HG03108 (cell line): ENCODE results near the gene SETDB2.

Source experiments
- ATAC-seq: cut with Tn5 transposase; IDR thresholded peaks from one replicate; pipeline ENCODE4 v1.9.1; 2021; ENCODE audit warnings: moderate library complexity; ENCODE audit not compliant: unreplicated experiment

SETDB2 gene

DNA sequence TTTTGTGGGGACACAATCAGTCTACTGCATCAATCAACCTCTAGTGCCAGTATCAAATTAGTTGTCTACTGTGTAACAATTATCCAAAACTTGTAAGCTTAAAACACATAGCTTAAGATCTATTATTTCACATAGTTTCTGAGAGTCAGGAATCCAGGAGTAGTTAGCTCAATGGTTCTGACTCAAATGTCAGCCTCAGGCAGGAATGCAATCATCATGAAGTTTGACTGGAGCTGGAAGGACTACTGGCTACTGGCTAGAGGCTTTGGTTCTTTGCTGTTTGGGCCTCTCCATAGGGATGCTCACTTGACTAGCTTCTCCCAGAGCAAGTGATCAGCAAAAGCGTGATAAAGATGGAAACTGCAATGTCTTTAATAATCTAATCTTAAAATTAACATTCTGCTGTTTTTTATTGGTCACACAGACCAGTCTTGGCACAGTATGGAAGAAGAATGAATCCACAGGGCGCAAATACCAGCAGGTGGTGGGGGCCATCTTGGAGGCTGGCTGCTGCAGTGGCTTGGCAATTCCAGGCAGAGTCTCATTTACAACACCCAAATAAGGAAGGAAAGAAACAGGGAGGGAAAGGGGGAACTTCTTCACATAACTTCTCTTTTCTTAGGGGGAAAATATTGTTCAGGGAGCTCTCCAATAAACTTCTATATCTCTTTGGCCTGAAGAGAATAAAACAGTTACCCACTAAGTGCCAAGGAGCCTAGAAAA is 15.9 kb upstream of the SETDB2 start:
- no peak for ATAC-seq

DNA sequence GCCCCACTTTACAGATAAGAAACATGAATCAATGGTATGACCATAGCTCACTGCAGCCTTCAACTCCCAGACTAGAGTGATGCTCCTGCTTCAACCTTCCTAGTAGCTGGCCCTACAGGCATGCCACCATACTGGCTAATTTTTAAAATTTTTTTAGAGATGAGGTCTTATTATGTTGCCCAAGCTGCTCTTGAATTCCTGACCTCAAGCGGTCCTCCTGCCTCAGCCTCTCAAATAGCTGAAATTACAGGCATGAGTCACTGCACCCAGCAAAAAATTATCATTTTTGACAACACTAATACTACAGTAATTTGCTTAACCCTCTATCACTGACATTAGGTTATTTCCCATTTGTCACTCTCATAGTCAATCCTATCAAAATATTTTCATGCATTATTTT is 15.0 kb upstream of the SETDB2 start:
- no peak for ATAC-seq

GRCh38 chr13:49435992-49436391 is 8.1 kb upstream of the SETDB2 start:
- no peak for ATAC-seq

- no peak for ATAC-seq
These were observed 7.2 kb upstream of the SETDB2 start for GRCh38 chr13:49436890-49437289.

- ATAC-seq, result no peak
These were observed 6.4 kb upstream of the SETDB2 start for GRCh38 chr13:49437705-49438104.

DNA sequence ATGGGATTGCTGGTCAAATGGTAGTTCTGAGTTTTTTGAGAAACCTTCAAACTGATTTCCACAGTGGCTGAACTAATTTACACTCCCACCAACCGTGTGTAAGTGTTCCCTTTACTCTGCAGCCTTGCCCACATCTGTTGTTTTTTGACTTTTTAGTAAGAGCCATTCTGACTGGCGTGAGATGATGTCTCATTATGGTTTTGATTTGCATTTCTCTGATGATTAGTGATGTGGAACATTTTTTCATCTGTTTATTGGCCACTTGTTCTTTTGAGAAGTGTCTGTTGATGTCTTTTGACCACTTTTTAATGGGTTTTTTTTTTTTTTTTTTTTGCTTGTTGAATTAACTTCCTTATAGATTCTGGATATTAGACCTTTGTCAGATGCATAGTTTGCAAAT is 4.5 kb upstream of the SETDB2 start:
- no peak for ATAC-seq

DNA sequence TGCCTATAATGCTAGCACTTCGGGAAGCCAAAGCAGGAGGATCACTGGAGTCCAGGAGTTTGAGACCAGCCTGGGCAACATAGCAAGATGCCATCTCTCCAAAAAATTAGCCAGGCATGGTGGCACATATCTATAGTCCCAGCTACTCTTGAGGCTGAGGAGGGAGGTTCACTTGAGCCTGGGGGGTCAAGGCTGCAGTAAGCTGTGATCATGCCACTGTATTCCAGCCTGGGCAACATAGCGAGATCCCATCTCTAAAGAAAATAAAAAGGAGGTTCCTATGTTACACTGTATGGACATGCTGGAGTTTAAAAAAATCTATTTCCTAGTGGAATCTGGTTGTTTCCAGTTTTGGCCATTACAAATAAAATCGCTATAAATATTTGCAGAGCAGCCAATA is 2.8 kb upstream of the SETDB2 start:
- no peak for ATAC-seq

DNA sequence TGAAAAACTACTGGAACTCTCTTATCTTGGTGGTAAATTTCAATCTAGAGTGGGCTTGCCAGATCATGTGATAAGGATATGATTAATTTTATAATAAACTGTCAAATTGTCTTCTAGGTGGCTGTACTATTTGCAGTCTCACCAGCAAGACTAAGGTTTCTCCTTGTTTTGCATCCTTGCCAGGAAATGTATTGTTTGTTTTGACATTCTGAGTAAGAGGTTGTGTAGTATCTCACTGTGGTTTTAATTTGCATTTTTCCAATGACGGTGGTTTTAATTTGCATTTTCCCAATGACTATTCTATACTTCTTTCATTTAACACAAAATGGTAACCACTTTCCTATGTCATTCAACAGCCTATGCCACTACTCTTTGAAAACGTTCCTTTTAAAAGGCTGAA is 2.2 kb upstream of the SETDB2 start:
- no peak for ATAC-seq

GRCh38 chr13:49443357-49443703 is 744 bp upstream of the SETDB2 start:
- ATAC-seq, result no peak

DNA sequence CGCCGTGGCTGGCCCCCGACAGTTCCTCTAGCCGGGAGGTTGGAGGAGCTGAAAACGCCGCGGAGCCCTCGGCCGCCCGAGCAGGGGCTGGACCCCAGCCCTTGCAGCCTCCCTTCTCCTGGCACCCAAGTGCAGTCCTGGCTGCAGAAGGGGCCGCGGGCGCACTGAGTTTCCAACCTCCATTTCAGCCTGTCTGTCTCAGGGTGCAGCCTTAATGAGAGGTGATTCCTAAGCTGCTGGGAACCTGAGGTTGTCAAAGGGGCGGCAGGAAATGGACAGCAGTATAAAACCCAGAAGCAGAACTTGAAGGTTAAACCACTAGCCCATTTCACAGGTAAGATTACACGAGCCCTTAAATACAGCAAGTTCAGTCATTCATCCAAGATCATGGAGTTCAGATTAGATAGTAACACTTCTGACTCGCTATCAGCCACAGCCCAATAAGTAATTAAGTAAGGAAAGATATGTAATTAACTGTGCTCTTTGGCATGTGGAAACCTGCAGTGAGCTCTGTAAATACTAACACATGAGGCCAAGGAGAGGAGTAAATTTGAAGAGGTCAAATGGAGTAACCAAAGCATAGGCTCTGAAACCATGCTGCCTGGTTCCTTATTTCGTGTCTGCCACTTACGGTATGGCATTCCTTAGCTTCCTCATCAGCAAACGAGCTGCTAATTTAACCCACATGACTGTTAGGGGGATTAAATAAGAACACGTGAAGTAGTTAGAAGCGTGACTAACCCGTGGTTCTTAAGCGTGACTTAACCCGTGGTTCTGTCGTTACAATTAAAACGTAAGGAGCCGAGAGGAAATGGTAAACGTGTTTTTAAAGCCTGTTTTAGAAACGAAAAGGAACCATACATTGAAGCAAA is 686 bp downstream of the SETDB2 start:
- no peak for ATAC-seq

DNA sequence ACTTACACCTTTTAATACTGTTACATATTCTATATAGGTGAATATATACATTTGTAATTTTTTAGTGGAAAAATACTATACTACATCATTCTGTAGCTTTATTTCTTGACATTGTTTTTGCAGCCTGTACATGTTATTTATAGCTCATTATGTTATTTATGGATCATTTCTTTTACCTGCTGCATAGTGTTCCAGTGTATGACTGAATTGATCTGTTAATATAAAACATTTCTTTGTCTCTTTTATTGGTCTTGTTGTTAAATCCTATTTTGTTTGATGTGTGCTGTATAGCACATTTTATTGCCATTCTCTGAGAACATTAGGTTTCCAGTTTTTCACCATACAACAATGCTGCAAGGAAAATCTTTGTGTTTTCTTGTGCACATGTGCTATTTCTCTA is 2.4 kb downstream of the SETDB2 start:
- ATAC-seq, result no peak

- no peak for ATAC-seq
These were observed 4.7 kb downstream of the SETDB2 start for GRCh38 chr13:49448753-49449152.

- no peak for ATAC-seq
These were observed 6.2 kb downstream of the SETDB2 start for GRCh38 chr13:49450105-49450819.

DNA sequence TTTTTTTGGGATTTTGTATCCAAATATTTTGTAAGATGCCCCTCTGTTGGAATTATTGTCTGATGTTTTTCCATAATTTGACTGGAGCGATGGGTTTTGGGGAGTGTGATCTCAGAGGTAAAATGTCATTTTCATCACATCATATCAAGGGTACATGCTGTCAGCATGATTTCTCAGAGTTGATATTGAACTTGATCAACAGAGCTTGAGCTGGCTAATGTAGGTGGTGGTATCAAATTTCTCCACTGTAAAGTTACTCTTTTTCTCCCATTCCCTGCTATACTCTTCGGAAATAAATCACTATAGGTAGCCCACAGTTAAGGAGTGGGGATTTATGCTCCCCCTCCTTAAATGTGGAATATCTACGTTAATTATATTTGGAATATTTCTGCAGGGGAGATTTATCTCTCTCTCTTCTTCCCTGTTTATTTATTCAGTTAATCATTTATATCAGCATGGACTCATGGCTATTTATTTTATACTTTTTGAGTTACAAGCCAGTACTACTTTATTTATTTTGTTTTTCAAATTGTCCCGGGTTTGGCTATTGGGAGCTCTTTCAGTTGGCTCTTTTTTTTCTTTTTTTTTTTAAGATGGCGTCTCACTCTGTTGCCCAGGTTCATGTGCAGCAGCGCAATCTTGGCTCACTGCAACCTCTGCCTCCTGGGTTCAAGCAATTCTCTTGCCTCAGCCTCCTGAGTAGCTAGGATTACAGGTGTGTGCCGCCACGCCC is 8.8 kb downstream of the SETDB2 start:
- ATAC-seq, result no peak

DNA sequence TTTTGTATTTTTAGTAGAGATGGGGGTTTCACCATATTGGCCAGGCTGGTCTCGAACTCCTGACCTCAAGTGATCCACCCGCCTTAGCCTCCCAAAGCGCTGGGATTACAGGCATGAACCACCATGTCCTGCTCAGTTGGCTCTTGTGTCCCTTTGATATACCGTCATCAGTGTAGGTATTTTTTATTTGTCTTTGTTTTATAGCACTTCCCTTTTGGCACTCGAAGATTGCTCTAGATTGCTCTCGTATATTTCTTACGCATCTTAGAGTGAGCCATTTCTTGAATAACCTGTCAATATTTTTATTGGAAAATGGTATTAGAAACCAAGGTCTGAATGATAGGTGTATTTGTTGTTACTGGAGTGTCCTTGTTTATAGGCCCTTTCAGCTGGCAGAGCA is 9.4 kb downstream of the SETDB2 start:
- ATAC-seq, result no peak

- peak; percentile 96 for ATAC-seq
These were observed 10.4 kb downstream of the SETDB2 start for GRCh38 chr13:49454388-49455006.

GRCh38 chr13:49455007-49455398 is 10.9 kb downstream of the SETDB2 start:
- ATAC-seq, result no peak

GRCh38 chr13:49456156-49456555 is 12.1 kb downstream of the SETDB2 start:
- ATAC-seq, result no peak

- no peak for ATAC-seq
These were observed 13.1 kb downstream of the SETDB2 start for GRCh38 chr13:49457221-49457620.

DNA sequence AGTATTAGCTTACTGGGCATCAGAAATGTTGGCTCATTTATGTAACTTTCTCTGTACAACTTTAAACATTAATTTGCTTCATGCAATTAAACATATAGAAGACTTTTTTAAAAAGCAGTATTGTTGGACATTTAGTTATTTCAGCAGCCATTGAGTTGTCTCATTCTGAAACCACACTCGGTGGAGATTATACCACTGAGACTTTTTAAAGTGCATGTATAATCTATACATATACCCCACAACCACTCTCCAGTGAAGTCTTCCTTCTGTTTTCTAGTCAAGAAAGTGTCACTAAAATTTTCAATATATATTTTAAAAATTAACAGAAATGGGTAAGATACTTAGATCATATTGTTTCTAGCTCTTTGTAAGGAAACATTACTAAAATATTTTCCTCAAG is 15.5 kb downstream of the SETDB2 start:
- ATAC-seq, result no peak

GRCh38 chr13:49464085-49464484 is 20.0 kb downstream of the SETDB2 start:
- ATAC-seq, result no peak
